Measurements from ENCODE around the gene APOL1. TPM values are rescaled to one million over a fixed set of nuclear protein-coding genes. Genes with fewer than 3 reads are reported as not detected.

The APOL1 gene
- polyA plus RNA-seq, 1 donor from 2014 or later, result not detected

DNA sequence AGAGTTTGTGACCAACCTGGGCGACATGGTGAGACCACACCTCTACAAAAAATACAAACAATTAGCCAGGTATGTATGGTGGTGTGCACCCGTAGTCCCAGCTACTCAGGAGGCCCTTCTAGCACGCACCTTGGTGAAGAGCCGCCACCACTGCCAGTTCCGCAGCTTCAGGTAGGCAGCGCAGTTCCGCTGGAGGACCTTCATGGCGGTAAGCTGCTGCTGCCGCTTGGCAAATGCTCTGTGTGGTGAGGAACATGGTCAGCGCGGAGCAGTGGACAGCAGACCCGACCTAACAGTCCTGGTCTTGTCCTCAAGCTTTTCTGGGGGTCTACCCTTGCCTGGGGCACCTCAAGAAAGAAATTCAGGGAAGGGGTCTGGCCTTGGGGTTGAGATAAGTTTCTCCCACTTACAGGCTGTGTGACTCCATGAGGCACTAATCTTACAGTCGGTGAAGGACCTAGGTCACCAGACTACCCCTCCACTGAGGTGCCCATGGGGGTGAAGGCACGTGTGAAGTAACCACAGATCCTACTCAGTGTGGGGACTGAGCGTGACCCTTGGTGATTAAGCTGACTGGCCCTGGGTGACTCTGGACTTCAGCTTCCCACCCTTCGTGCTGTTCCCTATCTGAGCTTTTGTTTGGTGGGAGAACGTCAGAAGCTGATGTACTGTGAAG lies 49.6 kb downstream of the APOL1 start:
- no peak overlapping the region for H2AFZ ChIP-seq (ENCODE audit: low read depth, low read length)
- H3K4me3 ChIP-seq (ENCODE audit: low read length), result no peak overlapping the region
- no peak overlapping the region for H3K4me2 ChIP-seq (ENCODE audit: low read length)
- no peaks in the 10 kb centered on the region for H3K27me3 ChIP-seq (ENCODE audit: insufficient read depth, low read depth, low read length)
- no peaks in the 10 kb centered on the region for H3K36me3 ChIP-seq (ENCODE audit: insufficient read depth, low read length)
- TF ChIP-seq RAD21 (conservative IDR thresholded peaks at IDR 0.05) (no peak), EZH2 (IDR thresholded peaks at IDR 0.05; ENCODE audit: borderline replicate concordance, insufficient read depth, low read length, poor library complexity, severe bottlenecking) (no peak), EP300 (conservative IDR thresholded peaks at IDR 0.05; ENCODE audit: poor library complexity, severe bottlenecking) (no peak), MXI1 (conservative IDR thresholded peaks at IDR 0.05; ENCODE audit: poor library complexity, severe bottlenecking) (no peak), TAF1 (IDR thresholded peaks at IDR 0.05; ENCODE audit: low read depth) (no peak), SMC3 (conservative IDR thresholded peaks at IDR 0.05; ENCODE audit: poor library complexity) (no peak), POLR2AphosphoS5 (IDR thresholded peaks at IDR 0.05) (no peak)
- TF ChIP-seq, protein P1, sequence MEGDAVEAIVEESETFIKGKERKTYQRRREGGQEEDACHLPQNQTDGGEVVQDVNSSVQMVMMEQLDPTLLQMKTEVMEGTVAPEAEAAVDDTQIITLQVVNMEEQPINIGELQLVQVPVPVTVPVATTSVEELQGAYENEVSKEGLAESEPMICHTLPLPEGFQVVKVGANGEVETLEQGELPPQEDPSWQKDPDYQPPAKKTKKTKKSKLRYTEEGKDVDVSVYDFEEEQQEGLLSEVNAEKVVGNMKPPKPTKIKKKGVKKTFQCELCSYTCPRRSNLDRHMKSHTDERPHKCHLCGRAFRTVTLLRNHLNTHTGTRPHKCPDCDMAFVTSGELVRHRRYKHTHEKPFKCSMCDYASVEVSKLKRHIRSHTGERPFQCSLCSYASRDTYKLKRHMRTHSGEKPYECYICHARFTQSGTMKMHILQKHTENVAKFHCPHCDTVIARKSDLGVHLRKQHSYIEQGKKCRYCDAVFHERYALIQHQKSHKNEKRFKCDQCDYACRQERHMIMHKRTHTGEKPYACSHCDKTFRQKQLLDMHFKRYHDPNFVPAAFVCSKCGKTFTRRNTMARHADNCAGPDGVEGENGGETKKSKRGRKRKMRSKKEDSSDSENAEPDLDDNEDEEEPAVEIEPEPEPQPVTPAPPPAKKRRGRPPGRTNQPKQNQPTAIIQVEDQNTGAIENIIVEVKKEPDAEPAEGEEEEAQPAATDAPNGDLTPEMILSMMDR (IDR thresholded peaks at IDR 0.05; ENCODE audit: poor library complexity, severe bottlenecking), result no peak
- TF ChIP-seq, protein P2, sequence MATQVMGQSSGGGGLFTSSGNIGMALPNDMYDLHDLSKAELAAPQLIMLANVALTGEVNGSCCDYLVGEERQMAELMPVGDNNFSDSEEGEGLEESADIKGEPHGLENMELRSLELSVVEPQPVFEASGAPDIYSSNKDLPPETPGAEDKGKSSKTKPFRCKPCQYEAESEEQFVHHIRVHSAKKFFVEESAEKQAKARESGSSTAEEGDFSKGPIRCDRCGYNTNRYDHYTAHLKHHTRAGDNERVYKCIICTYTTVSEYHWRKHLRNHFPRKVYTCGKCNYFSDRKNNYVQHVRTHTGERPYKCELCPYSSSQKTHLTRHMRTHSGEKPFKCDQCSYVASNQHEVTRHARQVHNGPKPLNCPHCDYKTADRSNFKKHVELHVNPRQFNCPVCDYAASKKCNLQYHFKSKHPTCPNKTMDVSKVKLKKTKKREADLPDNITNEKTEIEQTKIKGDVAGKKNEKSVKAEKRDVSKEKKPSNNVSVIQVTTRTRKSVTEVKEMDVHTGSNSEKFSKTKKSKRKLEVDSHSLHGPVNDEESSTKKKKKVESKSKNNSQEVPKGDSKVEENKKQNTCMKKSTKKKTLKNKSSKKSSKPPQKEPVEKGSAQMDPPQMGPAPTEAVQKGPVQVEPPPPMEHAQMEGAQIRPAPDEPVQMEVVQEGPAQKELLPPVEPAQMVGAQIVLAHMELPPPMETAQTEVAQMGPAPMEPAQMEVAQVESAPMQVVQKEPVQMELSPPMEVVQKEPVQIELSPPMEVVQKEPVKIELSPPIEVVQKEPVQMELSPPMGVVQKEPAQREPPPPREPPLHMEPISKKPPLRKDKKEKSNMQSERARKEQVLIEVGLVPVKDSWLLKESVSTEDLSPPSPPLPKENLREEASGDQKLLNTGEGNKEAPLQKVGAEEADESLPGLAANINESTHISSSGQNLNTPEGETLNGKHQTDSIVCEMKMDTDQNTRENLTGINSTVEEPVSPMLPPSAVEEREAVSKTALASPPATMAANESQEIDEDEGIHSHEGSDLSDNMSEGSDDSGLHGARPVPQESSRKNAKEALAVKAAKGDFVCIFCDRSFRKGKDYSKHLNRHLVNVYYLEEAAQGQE (IDR thresholded peaks at IDR 0.05; ENCODE audit: borderline replicate concordance), result no peak
- H3F3A ChIP-seq (ENCODE audit: insufficient read depth, low read length, poor library complexity, severe bottlenecking), result no peaks in the 10 kb centered on the region
- H3K9ac ChIP-seq (ENCODE audit: low read length), result no peak overlapping the region
- H3K9me2 ChIP-seq (ENCODE audit: insufficient read depth, low read length), result no peaks in the 10 kb centered on the region
- H3K79me2 ChIP-seq (replicated peaks; ENCODE audit: insufficient read depth, low read length), result no peaks in the 10 kb centered on the region
- no peaks in the 10 kb centered on the region for H3K9me3 ChIP-seq (ENCODE audit: low read length)
- H4K20me1 ChIP-seq (ENCODE audit: insufficient read depth), result no peaks in the 10 kb centered on the region
- no peak overlapping the region for H3K27ac ChIP-seq (ENCODE audit: low read length)

DNA sequence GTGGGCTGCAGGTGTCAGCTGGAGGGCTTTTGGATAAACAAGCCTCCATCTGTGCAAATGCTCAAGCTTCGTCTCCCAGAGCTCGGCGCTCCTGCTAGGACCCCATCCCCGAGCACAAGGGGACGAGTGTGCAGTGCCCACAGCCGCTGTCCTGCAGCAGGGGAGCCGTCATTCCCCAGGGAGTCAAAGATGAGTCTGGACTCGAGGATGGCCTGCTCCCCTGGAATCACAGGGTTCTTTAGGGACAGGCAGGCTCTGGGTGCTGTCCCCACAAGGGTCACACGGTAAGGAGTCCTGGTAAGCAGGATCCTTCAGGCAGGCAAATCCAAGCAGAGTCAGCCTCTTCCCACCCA lies 50.2 kb downstream of the APOL1 start:
- H3K27ac ChIP-seq (ENCODE audit: low read length), result no peak overlapping the region
- no peak for TF ChIP-seq SMC3 (conservative IDR thresholded peaks at IDR 0.05; ENCODE audit: poor library complexity)
- no peak for TF ChIP-seq EP300 (conservative IDR thresholded peaks at IDR 0.05; ENCODE audit: poor library complexity, severe bottlenecking)
- TF ChIP-seq, protein P1 (IDR thresholded peaks at IDR 0.05; ENCODE audit: poor library complexity, severe bottlenecking), result no peak
- TF ChIP-seq MXI1 (conservative IDR thresholded peaks at IDR 0.05; ENCODE audit: poor library complexity, severe bottlenecking), result no peak
- TF ChIP-seq TAF1 (IDR thresholded peaks at IDR 0.05; ENCODE audit: low read depth), result no peak
- TF ChIP-seq, protein P2 (IDR thresholded peaks at IDR 0.05; ENCODE audit: borderline replicate concordance), result no peak
- TF ChIP-seq EZH2 (IDR thresholded peaks at IDR 0.05; ENCODE audit: borderline replicate concordance, insufficient read depth, low read length, poor library complexity, severe bottlenecking), result no peak
- no peak for TF ChIP-seq POLR2AphosphoS5 (IDR thresholded peaks at IDR 0.05)
- TF ChIP-seq RAD21 (conservative IDR thresholded peaks at IDR 0.05), result no peak
- no peaks in the 10 kb centered on the region for H3K9me3 ChIP-seq (ENCODE audit: low read length)
- no peak overlapping the region for H3K4me3 ChIP-seq (ENCODE audit: low read length)
- no peaks in the 10 kb centered on the region for H3K27me3 ChIP-seq (ENCODE audit: insufficient read depth, low read depth, low read length)
- H3K9ac ChIP-seq (ENCODE audit: low read length), result no peak overlapping the region
- no peaks in the 10 kb centered on the region for H3K79me2 ChIP-seq (replicated peaks; ENCODE audit: insufficient read depth, low read length)
- no peaks in the 10 kb centered on the region for H4K20me1 ChIP-seq (ENCODE audit: insufficient read depth)
- no peaks in the 10 kb centered on the region for H3K9me2 ChIP-seq (ENCODE audit: insufficient read depth, low read length)
- no peaks in the 10 kb centered on the region for H3K36me3 ChIP-seq (ENCODE audit: insufficient read depth, low read length)
- no peak overlapping the region for H2AFZ ChIP-seq (ENCODE audit: low read depth, low read length)
- no peaks in the 10 kb centered on the region for H3F3A ChIP-seq (ENCODE audit: insufficient read depth, low read length, poor library complexity, severe bottlenecking)
- H3K4me2 ChIP-seq (ENCODE audit: low read length), result no peak overlapping the region
